Mucosa of descending colon (tissue), 3 donors: Measurements from ENCODE around the gene MT1HL1. TPM values are rescaled to one million over a fixed set of nuclear protein-coding genes. Genes with fewer than 3 reads are reported as not detected.

Experiments
- ATAC-seq: fragments of 200-7000 bp; cut with Tn5 transposase; one replicate; pipeline ENCODE4 v1.9.1; 2020; ENCODE audit warnings: mild to moderate bottlenecking, moderate library complexity
- DNase-seq, 3 donors: peaks; one replicate each; pipeline ENCODE4 v3.0.0-alpha.2; 2020
- H3K36me3 ChIP-seq: fragments of 200-600 bp; one replicate; pipeline ENCODE4 v1.8.0; 2021; ENCODE audit warnings: low read depth, mild to moderate bottlenecking
- H3K4me1 ChIP-seq: fragments of 200-600 bp; one replicate; pipeline ENCODE4 v1.8.0; 2021; ENCODE audit warnings: low read depth, mild to moderate bottlenecking
- H3K4me3 ChIP-seq: fragments of 200-600 bp; one replicate; pipeline ENCODE4 v1.8.0; 2021; ENCODE audit warnings: mild to moderate bottlenecking
- H3K9me3 ChIP-seq: fragments of 200-600 bp; one replicate; pipeline ENCODE4 v1.8.0; 2021; ENCODE audit warnings: mild to moderate bottlenecking
- intact Hi-C, 2 donors: fragments of 100-400 bp; cut with DNase I in 1 of 2; cut with micrococcal nuclease in 1 of 2; formaldehyde crosslinking; loops; one replicate each; pipeline versions ENCODE4 v1.11.0 to v1.11.1; 2022; cut with DNase I, micrococcal nuclease
- total RNA-seq, 3 donors: library from RNA; stranded (reverse); fragmentation: NEBNext Ultra II Directional in 2 of 3; extraction: Animal tissue kit (Norgen Biotek cat#: 25700) in 2 of 3; gene quantifications; one replicate each; pipeline versions ENCODE4 v1.2.1 to v1.2.4, GENCODE V29; 2021 to 2023
- TF ChIP-seq, protein P1 (sequence below): fragments of 200-600 bp; IDR thresholded peaks from one replicate; pipeline ENCODE4 v1.8.0; 2022; ENCODE audit warnings: antibody characterized with exemption, mild to moderate bottlenecking
- donor health status: DM: no; HTN: no; CAD: no; lungs with moderate emphysema.
- donor health status: DM: no; HTN: no; CAD: no.
- donor health status: DM: no; HTN: yes; CAD: no.

MT1HL1 gene
- total RNA-seq, 3 donors from 2014 or later: not detected

DNA sequence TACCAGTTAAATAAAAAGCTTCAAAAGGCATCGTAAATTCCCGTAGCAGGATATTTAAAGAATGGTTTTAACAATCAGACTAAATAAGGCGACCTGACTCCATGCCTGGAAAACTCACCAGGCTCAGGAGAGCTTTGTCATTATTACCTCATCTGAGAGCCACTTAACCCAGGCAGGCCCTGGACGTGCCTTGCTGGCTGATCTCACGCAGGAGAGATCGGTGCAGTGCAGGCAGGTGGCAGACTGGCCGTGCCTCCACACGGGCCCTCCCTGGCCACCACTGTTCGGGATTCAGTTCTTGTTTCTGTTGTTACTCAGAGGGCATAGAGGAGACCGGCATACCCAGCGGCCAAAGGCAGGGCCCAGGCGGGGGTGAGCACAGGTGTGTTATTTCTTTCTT lies 6.4 kb downstream of the MT1HL1 start:
- H3K36me3 ChIP-seq: no peaks in the 10 kb centered on the region
- no peaks in the 10 kb centered on the region for H3K9me3 ChIP-seq
- no peaks in the 10 kb centered on the region for H3K4me1 ChIP-seq
- ATAC-seq (no peak), DNase-seq (no peak)
- TF ChIP-seq, protein P1, sequence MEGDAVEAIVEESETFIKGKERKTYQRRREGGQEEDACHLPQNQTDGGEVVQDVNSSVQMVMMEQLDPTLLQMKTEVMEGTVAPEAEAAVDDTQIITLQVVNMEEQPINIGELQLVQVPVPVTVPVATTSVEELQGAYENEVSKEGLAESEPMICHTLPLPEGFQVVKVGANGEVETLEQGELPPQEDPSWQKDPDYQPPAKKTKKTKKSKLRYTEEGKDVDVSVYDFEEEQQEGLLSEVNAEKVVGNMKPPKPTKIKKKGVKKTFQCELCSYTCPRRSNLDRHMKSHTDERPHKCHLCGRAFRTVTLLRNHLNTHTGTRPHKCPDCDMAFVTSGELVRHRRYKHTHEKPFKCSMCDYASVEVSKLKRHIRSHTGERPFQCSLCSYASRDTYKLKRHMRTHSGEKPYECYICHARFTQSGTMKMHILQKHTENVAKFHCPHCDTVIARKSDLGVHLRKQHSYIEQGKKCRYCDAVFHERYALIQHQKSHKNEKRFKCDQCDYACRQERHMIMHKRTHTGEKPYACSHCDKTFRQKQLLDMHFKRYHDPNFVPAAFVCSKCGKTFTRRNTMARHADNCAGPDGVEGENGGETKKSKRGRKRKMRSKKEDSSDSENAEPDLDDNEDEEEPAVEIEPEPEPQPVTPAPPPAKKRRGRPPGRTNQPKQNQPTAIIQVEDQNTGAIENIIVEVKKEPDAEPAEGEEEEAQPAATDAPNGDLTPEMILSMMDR: no peak
- intact Hi-C loops: no loop called here
- H3K4me3 ChIP-seq: no peak overlapping the region

DNA sequence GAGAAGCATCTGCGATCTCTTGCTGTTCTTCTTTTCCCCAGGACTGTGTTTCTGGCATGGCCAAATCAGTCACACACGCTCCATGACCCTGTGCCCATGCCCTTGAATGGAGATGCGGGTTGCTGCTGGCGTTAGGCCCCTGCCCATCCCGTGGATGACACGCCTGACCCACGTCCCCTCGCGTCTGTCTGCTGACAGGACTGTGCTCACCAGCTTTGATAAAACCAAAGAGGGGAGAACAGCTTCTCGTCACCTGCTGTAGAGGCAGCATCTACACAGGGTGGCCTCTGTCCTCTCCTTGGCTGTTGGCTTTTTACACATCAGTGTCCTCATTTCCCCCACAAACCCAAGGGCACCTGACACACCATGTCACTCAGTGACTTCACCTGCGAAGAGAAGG lies 6.9 kb downstream of the MT1HL1 start:
- no peak overlapping the region for H3K4me3 ChIP-seq
- H3K4me1 ChIP-seq: no peaks in the 10 kb centered on the region
- no peaks in the 10 kb centered on the region for H3K9me3 ChIP-seq
- H3K36me3 ChIP-seq: no peaks in the 10 kb centered on the region
- DNase-seq (no peak), ATAC-seq (no peak)
- TF ChIP-seq, protein P1: no peak
- intact Hi-C loops: no loop called here

DNA sequence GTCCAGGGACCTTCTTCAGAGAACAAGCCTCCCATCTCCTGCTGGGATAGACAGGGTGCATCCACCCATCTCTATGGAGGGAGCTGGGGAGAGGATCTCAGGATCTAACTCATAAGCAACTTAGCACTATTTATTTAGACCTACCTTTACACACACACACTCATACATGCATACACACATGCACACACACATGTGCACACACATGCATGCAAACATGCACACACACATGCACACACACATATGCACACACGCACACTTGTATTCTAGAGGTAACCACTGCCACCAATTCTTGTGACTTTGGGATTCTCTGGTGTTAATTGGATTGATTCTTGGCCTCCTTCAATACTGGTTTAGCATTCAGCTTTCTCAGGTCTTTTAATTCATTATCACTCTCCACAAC lies 9.8 kb downstream of the MT1HL1 start:
- TF ChIP-seq, protein P1: no peak
- no peak overlapping the region for H3K4me3 ChIP-seq

DNA sequence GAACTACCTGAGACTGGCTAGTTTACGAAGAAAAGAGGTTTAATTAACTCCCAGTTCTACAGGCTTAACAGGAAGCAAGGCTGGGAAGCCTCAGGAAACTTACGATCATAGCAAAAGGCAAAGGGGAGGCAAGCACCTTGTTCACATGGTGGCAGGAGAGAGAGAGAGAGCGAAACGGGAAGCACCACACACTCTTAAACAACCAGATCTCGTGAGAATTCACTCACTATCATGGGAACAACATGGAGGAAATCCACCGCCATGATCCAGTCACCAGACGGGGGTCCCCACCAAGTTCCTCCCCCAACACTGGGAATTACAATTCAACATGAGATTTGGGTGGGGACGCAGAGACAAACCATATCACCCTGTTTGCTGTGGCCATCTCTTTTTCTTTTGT lies 11.8 kb downstream of the MT1HL1 start:
- TF ChIP-seq, protein P1: no peak
- Histone ChIP-seq H3K9me3 (no peaks in the 10 kb centered on the region), H3K4me3 (no peak overlapping the region), H3K4me1 (no peaks in the 10 kb centered on the region), H3K36me3 (no peaks in the 10 kb centered on the region)
- ATAC-seq (no peak), DNase-seq (no peak)
- intact Hi-C loops: no loop called here

More for the DNA sequence above, 9.8 kb downstream of the MT1HL1 start:
- H3K36me3 ChIP-seq: no peaks in the 10 kb centered on the region
- no peaks in the 10 kb centered on the region for H3K9me3 ChIP-seq
- ATAC-seq (no peak), DNase-seq (no peak)
- intact Hi-C loops: no loop called here
- H3K4me1 ChIP-seq: no peaks in the 10 kb centered on the region

DNA sequence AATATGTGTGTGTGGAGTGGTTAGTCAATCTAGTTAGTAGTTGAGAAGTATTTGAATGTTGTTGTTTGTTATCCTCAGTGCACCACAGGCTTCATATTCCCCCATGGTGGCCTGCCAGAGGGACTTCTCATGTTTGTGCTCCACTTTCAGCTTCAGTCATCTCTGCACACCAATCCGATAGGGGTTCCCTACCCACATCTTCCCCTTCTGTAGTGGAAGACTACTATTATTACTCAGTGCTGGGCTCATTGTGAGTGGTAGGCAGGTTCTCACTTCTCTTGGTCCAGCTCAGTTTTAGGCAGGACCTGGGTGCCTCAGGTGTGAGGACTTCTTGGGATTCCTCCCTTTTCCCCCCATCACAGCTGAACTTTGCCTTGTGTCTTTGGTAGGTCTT lies 14.2 kb downstream of the MT1HL1 start:
- Histone ChIP-seq H3K4me1 (no peaks in the 10 kb centered on the region), H3K36me3 (no peaks in the 10 kb centered on the region), H3K9me3 (no peaks in the 10 kb centered on the region), H3K4me3 (no peak overlapping the region)
- intact Hi-C loops: no loop called here
- DNase-seq (no peak), ATAC-seq (no peak)
- TF ChIP-seq, protein P1: no peak
